HG03280 (cell line): ENCODE results near the gene FAM83D.
"Not testable (repeated sequence)": the region's sequence is repeated elsewhere in the genome, so short reads cannot be mapped to it uniquely, and the experiment has no call there.

Experiments used
- ATAC-seq: cut with Tn5 transposase; IDR thresholded peaks from one replicate; pipeline ENCODE4 v1.9.1; 2021; ENCODE audit warnings: mild to moderate bottlenecking, moderate library complexity; ENCODE audit not compliant: unreplicated experiment

Gene FAM83D

DNA sequence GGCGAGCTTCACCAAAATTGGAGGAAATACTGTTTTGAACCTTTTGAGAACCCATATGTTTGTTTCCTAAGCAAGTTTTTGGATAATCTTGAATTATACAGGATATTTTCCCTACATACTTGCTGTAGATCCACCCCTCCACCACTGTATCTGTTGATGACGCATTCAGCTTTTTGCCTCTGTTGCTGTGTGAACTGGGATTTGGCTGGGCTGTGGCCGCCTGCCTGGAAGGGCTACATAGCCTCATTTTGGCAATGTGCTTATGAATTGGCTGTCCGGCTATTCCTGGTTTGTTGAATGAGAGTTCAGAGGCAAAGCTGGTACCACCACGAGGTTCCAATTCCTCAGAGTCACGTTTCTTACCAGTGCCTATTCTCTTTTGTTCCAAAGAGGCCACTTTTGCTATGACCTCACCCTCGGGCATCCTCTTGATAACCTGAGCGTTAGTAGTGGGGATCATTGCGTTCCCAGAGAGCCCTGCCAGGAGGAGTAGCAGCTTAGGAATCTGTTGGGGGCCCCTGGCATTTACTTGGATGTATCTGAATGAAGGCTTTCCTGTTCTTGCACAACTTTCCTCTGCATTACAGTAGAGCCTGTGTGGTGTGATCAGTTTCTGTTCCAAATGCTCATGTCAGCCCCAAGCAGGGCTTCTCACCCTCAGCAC is 6.4 kb downstream of the FAM83D start:
- ATAC-seq = no peak

DNA sequence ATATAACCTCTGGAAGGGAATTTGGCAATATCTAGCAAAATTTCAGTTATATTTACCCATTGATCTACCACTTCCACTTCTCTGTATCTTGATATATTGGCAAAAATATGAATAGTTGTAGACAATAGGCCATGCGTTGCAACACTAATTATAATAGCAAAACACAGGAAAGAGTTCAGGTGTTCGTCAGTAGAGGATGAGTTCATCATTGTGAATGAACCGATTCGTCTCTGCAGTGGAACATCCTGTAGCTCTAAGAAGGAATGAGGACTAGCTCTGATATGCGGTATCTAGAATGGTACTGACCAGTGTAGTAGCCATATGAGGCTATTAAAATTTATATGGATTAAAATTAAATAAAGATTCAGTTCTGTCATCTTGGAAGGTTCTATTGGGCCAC is 8.3 kb downstream of the FAM83D start:
- ATAC-seq = no peak

DNA sequence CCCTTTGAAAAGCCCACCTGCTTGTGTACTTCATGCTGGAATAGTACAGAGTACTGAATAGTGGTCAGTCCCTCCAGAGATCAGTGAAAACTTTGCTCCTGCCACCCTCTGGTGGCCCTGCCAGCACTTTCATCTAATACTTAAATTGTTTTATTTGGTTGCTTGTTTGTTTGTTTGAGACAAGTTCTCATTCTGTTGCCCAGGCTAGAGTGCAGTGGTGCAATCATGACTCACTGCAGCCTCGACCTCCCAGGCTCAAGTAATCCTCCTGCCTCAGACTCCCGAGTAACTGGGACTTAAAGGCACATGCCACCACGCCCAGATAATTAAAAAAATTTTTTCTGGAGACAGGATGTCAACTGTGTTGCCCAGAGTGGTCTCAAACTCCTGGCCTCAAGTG is 9.1 kb downstream of the FAM83D start:
- no peak for ATAC-seq

DNA sequence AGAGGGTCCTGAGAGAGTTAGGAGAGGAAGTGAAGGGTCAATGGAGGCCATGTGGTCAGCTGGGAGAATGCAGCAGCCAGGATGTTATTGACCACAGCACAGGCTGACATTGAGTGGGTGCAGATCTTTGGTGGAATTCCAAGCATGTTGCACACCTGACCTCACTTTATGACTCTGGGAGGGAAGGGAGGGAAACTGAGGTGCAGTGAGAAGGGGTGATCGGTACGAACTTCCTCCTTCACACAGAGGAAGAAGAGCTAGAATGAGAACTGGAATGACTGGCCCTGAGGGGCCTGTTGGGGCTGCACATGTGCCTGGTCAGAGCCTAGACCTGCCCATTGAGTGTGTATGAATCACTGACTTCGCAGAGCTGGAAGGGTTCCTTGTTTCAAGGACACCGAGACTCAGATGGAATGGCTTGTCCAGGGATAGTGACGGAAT is 9.8 kb downstream of the FAM83D start:
- no peak for ATAC-seq

DNA sequence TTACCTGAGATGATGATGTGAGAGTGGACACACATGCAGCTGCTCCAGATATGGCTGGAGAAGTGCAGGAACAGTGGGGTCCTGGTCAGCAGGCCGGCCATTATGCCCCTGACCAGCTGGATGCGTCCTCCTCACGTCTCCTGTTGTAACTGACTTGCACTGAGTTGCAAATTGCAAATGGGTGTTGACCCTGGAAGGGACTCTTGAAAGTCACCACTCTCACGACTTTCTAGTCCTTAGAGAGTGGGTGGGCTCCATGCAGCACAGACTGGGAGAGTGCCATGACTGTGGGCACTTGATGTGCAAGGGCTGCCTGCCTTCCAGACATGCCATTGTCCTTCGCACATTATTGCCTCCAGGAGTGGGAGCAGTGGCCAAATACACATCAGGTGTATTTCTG is 10.8 kb downstream of the FAM83D start:
- ATAC-seq = no peak

DNA sequence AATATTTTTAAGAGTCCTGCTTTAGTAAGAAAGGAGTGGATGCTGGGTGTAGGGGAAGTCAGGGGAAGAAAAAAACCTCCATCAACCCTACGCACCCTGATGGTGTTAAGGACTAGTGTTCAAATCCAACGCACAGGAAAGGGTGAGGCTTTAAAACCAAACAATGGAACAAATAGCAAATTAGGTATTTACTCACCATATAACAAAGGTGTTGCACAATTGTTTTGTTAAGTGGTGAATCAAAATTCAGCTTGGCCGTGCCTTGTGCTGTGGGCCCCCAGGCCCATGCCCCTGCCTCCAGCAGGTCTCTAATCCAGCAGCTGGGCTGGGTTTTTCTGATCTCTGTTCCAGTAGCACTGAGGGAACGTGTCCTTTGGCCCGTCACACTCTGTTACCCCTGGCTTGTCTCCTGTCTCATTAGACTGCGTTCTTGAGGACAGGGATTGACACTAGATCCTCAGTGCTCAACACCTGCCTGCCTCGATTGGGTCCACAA is 11.8 kb downstream of the FAM83D start:
- no peak for ATAC-seq

DNA sequence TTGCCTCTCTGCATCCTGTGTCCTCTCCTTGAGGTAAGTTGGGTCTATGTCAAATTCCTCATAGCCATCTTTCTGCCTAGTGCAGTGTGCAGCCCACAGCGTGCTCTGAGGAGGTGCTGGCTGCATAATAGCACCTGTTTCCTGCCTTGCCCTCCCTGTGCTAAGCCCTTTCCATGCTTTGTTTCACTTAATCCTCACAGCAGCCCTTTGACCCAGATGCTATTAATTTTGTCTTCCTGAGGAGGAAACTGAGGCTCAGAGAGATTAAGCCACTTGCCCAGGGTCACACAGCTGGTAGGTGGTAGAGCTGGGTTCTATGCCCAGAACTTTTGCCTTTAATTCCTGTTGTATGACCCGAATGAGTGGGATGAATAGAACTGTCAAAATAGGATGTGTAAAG is 13.5 kb downstream of the FAM83D start:
- no peak for ATAC-seq

DNA sequence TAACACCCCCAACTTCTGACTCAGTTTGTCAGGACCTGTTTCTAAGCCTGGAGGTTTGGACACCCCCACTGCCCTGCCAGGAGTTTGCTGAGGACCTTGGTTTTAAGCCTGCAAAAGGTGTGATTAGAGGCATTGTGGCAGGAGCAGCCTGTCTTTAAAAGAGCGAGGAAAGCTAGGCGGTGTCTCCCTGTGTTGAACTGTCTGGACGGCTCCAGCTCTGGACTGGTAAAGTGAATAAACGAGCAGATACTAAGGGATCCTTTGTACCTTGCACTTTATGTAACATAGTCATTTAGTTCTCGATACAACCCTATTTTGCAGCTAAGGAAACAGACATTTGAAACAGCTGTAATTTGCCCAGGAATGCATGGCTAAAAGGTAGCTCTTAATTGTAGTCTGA is 14.4 kb downstream of the FAM83D start:
- ATAC-seq = no peak

DNA sequence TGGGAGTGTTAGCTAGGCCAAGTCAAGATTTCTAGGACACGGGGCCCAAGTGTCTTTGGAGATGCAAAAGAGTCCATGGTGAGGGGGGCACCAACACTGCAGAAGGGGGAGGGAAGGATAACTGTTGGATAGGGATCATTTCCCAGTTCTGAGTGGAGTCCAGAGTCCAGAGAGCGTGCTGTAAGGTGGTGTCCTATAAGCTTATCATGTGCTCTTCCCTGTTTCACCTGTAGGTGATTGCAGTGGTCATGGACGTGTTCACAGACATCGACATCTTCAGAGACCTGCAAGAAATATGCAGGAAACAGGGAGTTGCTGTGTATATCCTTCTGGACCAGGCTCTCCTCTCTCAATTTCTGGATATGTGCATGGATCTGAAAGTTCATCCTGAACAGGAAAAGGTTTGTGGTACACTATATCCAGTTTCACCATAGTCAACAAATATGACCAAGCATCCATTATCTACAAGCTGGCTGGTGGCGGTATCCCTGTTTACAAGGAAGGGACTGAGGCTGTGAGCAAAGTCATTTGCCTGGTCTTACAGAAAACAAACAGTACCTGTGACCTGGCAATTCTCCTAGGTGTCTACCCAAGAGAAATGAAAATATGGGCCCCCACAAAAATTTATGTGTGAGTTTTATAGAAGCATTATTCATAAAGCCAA is 15.6 kb downstream of the FAM83D start:
- no peak for ATAC-seq

DNA sequence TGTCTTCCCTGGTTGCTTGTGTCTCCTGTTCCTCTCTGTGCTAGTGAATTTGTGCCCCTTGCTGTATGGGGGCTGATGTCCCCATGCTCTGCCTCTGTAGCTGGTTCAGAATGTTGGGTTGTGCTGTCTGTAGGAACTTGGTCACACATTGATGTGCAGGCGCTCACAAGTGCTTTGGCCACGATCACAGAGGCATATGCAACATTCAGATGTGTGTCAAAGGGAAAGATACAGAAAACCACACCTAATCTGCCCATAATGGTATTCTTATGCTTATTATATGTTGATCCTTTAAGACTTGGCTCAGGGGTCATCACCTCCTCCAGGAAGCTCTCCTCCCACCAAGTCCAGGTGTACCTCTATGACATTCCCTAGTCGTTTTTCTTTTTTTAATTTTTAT is 18.8 kb downstream of the FAM83D start:
- ATAC-seq = no peak

DNA sequence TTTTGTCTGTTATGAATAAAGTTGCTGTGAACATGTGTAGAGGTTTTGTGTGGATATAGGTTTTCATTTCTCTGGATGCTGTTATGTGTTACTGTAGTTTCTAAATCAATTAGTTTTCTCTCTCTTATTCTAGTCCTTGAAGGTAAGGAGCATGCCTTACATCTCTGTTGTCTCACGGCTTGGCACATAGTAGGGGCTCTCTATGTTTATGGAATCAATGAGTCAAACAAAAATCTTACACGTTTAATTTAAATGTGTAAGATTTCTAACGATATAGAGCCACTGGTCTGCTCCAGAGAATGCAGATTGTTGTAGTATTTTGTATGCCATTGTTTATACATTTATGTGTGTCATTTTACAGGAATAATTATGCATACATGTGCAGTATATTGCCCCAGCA is 20.6 kb downstream of the FAM83D start:
- ATAC-seq = no peak

DNA sequence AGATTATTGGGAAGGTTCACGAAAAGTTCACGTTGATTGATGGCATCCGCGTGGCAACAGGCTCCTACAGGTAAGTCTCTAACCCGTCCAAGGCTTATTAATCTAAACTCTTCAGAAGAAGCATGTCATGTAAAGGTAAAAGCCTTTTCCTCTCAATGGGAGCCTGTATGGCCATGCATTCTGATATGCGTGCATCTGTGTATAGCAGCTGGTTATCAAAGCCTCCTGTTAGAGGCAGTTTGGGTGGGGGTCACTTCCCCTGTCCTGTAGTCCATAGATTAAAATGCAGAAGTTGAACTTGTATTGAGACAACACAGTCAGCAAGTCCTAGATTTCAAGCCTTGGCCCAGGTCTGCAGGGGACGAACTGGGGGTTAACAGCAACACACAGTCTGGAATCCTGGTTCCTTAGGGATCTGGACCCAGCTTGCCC is 21.7 kb downstream of the FAM83D start:
- no peak for ATAC-seq

DNA sequence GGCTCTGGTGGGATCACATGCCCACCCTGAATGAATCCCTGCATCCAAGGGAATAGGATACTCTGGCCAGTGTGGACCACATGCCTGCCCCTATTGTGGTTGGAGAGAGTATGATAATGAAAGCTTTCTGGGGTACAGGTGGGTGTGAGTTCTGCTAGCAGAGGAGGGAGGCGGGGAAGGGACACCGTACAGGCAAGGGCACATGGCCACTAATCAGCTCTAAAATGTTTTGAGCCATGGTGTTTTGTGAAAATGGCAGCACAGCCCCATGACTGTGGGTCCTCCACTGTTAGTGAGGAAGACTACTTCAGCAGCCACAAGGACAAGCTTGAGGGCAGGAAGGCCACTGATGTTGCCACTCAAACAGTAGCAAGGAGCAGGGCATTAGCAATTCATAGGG is 24.0 kb downstream of the FAM83D start:
- ATAC-seq = no peak

DNA sequence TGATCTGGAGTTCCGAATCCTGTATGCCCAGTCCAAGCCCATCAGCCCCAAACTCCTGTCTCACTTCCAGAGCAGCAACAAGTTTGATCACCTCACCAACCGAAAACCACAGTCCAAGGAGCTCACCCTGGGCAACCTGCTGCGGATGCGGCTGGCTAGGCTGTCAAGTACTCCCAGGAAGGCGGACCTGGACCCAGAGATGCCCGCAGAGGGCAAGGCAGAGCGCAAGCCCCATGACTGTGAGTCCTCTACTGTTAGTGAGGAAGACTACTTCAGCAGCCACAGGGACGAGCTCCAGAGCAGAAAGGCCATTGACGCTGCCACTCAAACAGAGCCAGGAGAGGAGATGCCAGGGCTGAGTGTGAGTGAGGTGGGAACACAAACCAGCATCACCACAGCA is 25.4 kb downstream of the FAM83D start:
- ATAC-seq = no peak

DNA sequence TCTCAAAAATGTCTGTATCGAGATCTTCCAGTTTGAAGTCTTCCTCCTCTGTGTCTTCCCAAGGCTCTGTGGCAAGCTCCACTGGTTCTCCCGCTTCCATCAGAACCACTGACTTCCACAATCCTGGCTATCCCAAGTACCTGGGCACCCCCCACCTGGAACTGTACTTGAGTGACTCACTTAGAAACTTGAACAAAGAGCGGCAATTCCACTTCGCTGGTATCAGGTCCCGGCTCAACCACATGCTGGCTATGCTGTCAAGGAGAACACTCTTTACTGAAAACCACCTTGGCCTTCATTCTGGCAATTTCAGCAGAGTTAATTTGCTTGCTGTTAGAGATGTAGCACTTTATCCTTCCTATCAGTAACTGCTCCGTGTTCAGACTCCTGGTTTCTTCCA is 25.9 kb downstream of the FAM83D start:
- ATAC-seq = no peak

DNA sequence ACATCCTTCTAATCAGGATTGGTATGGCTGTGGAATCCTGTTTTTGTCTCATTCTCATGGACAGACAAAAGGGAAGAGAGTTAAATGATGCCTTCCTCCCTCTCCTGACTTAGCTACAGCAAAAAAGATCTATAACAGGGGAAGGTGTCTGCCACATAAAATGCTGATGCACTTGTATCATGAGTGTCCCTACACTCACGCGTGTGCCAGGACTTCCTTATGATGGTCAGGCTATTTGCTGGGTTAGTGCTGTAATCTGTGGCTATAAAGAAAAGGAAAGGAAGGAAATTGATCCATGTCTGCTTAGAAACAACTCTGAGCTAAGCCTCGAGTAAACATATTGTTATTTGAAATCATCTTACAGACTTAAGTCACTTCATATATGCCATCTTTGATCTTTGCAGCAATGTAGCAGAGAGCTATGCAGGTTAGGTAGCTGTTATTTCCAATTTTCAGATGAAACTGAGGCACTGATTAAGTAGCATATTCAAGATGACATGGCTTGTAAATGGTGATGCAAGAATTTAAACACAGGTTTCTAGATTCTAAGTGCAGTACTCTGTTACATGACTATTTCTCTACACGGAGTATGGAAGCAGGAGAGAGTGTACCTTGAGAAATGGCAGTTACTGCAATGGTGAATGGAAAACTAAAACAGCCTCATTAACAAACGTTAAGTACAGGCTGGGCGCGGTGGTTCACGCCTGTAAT is 27.6 kb downstream of the FAM83D start:
- no peak for ATAC-seq

DNA sequence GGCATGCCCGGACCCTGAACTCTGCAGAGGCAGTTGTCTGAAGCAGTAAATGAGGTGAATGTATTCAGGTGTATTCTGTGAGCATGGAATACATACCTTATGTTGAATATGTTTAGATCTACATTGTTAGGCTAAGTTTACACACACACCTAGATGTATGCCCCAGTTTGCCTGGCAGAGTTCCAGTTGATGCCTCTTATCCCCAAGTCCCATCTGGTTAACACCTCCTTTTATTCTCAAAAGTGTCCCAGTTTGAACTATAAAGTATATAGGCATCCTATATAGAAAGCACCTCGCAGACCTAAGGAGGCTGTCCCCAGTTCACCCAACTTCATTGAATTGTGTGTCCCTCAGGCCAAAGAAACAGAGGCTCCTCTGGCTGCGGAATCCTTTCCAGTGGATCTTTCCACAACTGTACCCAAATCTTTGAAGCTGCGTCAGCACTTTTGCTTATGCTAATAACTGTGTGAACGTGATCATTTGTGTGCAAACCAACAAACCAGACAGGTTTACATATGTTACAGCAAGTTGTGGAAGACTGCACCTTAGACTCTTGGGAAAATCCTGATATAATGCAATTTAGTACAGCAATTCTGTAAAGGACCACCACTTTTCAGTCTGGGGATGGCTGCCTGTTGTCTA is 31.1 kb downstream of the FAM83D start:
- ATAC-seq = no peak

DNA sequence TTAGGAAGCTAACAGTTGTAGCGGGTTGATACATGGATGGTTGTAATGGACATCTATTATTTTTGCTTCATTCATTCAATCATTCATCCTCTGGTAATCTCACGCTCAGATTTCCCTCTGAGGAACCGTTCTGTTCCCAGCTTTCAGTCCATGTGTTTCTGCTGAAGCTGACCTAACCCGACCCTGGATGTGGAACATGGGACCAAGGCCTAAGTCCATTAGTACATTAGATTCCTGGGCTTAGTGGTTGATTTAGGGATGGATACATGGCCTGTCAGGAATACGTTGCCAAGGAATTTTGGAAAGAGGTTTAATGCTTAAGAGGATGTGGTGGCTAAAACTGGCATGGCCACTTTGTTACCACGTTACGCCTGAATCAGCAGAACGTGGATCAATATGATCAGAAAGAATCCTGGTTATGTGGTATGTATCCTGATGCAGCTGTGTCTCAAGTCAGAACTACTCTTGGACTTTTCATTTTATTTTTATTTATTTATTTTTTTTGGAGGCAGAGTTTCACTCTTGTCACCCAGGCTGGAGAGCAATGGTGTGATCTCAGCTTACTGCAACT is 31.8 kb downstream of the FAM83D start:
- ATAC-seq = no peak

DNA sequence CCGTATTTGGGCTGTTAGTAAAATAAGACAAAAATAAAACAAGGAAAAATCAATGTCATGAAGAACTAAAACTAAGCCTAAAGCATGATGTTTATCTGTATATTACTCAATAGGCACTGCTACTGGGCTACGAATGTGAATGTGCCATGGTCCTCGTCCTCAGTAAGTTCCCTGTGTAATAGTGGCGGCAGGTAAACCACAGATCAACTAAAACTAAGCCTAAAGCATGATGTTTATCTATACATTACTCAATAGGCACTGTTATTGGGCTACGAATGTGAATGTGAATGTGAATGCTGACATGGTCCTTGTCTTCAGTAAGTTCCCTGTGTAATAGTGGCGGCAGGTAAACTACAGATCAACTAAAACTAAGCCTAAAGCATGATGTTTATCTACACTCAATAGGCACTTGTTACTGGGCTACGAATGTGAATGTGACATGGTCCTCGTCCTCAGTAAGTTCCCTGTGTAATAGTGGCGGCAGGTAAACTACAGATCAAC is 34.0 kb downstream of the FAM83D start:
- ATAC-seq = not testable (repeated sequence)

DNA sequence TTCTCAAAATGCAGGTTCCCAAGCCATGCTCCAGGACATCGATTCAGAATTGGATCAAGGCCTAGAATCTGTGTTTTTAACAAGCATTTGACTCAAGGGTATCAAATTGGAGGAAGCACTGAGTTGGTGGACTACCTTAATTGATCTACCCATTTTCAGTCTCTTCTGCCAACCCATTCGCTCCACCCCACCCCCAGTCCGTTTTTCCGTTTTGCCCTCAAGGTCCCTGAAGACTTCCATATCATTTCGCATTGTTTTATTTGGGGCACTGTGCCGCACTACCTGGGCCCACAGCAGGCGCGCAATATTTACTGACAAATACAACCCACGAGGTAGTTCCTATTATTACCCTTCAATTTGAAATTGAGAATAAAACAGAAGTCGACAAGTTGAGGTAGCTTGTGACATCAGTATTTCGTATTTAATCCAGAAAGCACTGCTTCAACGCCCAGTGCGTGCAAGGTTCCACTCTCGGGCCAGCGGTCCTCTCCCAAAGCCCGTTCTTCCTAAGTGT is 35.4 kb downstream of the FAM83D start:
- no peak for ATAC-seq
